IMR-90 (cell line): ENCODE measurements around the gene ARHGEF10L. TPM values are rescaled to one million over a fixed set of nuclear protein-coding genes. Genes with fewer than 3 reads are reported as not detected.

Experiments used
- ATAC-seq: fragments of 200-7000 bp; cut with Tn5 transposase; 2 replicates; pipeline ENCODE4 v1.9.1; 2020; ENCODE audit warnings: low read depth, mild to moderate bottlenecking, moderate library complexity
- BruUV-seq: library from RNA; stranded (reverse); fragments of 400-500 nt; replicated peaks from 2 replicates; lab custom pipeline; 2021; lab: Mats Ljungman, UMichigan
- CTCF ChIA-PET: fragments of 300-600 bp; formaldehyde crosslinking; extraction: SDS; loops from one replicate; lab custom pipeline; 2021; ENCODE audit warnings: antibody characterized with exemption; lab: Yijun Ruan, JAX
- POLR2A ChIA-PET: fragments of 300-600 bp; sonication (Branson Sonifier 250); formaldehyde crosslinking; loops from one replicate; lab custom pipeline; 2022; ENCODE audit warnings: antibody characterized with exemption; ENCODE audit not compliant: unreplicated experiment; lab: Charles Lee
- DNase-seq: peaks from one replicate; pipeline ENCODE4 v3.0.0; 2013
- H2AFZ ChIP-seq: replicated peaks from 2 replicates; pipeline ENCODE3; 2013; ENCODE audit warnings: low read length, mild to moderate bottlenecking; ENCODE audit not compliant: poor library complexity
- H2AK5ac ChIP-seq: 2 replicates; pipeline ENCODE4 v1.6.1; 2013; ENCODE audit warnings: low read depth, low read length, inconsistent platforms
- H2AK9ac ChIP-seq: replicated peaks from 2 replicates; pipeline ENCODE3; 2013; ENCODE audit warnings: mild to moderate bottlenecking, low read depth, low read length, moderate library complexity; ENCODE audit not compliant: poor library complexity
- H2BK120ac ChIP-seq: 2 replicates; pipeline ENCODE4 v1.6.1; 2013; ENCODE audit warnings: low read depth, low read length, inconsistent platforms
- H2BK15ac ChIP-seq: 3 replicates; pipeline ENCODE4 v1.6.1; 2013; ENCODE audit warnings: low read depth, low read length, inconsistent platforms
- H2BK20ac ChIP-seq: 2 replicates; pipeline ENCODE4 v1.6.1; 2013; ENCODE audit warnings: low read depth, mild to moderate bottlenecking, inconsistent platforms, low read length, moderate library complexity
- H2BK5ac ChIP-seq: 2 replicates; pipeline ENCODE4 v1.6.1; 2013; ENCODE audit warnings: mild to moderate bottlenecking, low read depth, low read length, inconsistent platforms; ENCODE audit not compliant: poor library complexity, severe bottlenecking
- H3K14ac ChIP-seq: replicated peaks from 2 replicates; pipeline ENCODE4 v1.6.1; 2013; ENCODE audit warnings: low read depth, low read length, inconsistent platforms
- H3K18ac ChIP-seq: 2 replicates; pipeline ENCODE4 v1.6.1; 2013; ENCODE audit warnings: low read depth, low read length, control low read depth
- H3K23ac ChIP-seq: 2 replicates; pipeline ENCODE4 v1.6.1; 2013; ENCODE audit warnings: low read depth, low read length, inconsistent platforms
- H3K27ac ChIP-seq: 2 replicates; pipeline ENCODE4 v1.5.1; 2013; ENCODE audit warnings: mild to moderate bottlenecking, control low read depth, low read length; ENCODE audit not compliant: insufficient read depth
- H3K27me3 ChIP-seq: 2 replicates; pipeline ENCODE4 v1.6.1; 2013; ENCODE audit warnings: low read length; ENCODE audit not compliant: control insufficient read depth, insufficient read depth
- H3K36me3 ChIP-seq: 2 replicates; pipeline ENCODE4 v1.6.1; 2013; ENCODE audit warnings: low read length, mixed read lengths; ENCODE audit not compliant: control insufficient read depth, insufficient read depth
- H3K4ac ChIP-seq: 2 replicates; pipeline ENCODE4 v1.6.1; 2013; ENCODE audit warnings: low read depth, low read length, inconsistent platforms
- H3K4me1 ChIP-seq: 2 replicates; pipeline ENCODE4 v1.6.1; 2013; ENCODE audit warnings: low read length, mixed read lengths; ENCODE audit not compliant: control insufficient read depth, insufficient read depth
- H3K4me2 ChIP-seq: 2 replicates; pipeline ENCODE4 v1.6.1; 2013; ENCODE audit warnings: low read depth, mild to moderate bottlenecking, control low read depth, low read length, moderate library complexity
- H3K4me3 ChIP-seq: 2 replicates; pipeline ENCODE4 v1.5.1; 2013; ENCODE audit warnings: low read depth, mild to moderate bottlenecking, control low read depth, low read length, moderate library complexity; ENCODE audit not compliant: insufficient read depth
- H3K56ac ChIP-seq: 2 replicates; pipeline ENCODE4 v1.6.1; 2013; ENCODE audit warnings: low read length, inconsistent platforms; ENCODE audit not compliant: insufficient read depth; ENCODE audit errors: extremely low read depth
- H3K79me1 ChIP-seq, 2 experiments: 2 replicates each; pipeline ENCODE4 v1.6.1; 2013; ENCODE audit warnings: low read length in 2 of 2, inconsistent platforms in 1 of 2, low read depth in 1 of 2
- H3K9ac ChIP-seq: 2 replicates; pipeline ENCODE4 v1.6.1; 2013; ENCODE audit warnings: low read depth, low read length, control low read depth
- H3K9me1 ChIP-seq: 2 replicates; pipeline ENCODE4 v1.6.1; 2013; ENCODE audit warnings: low read length, inconsistent platforms; ENCODE audit not compliant: insufficient read depth
- H3K9me3 ChIP-seq: 2 replicates; pipeline ENCODE4 v1.6.1; 2013; ENCODE audit warnings: low read length; ENCODE audit not compliant: control insufficient read depth, insufficient read depth
- H4K20me1 ChIP-seq: 2 replicates; pipeline ENCODE4 v1.6.1; 2013; ENCODE audit warnings: low read length, inconsistent platforms; ENCODE audit not compliant: insufficient read depth
- H4K5ac ChIP-seq: 2 replicates; pipeline ENCODE4 v1.6.1; 2013; ENCODE audit warnings: mild to moderate bottlenecking, low read depth, low read length, control low read depth
- H4K8ac ChIP-seq, 2 experiments: 2 replicates each; pipeline ENCODE4 v1.6.1; 2013; ENCODE audit warnings: low read depth in 2 of 2, low read length in 2 of 2, control low read depth in 1 of 2, inconsistent platforms in 1 of 2
- H4K91ac ChIP-seq: 2 replicates; pipeline ENCODE4 v1.6.1; 2013; ENCODE audit warnings: low read depth, low read length, inconsistent platforms; ENCODE audit not compliant: insufficient read depth
- BHLHE40 ChIP-seq: fragments of 150-350 bp; IDR thresholded peaks from 2 replicates; pipeline ENCODE4 v1.6.1; 2016; ENCODE audit warnings: mild to moderate bottlenecking, low read depth, low read length
- CEBPB ChIP-seq: IDR thresholded peaks from 2 replicates; pipeline ENCODE4 v1.6.1; 2012; ENCODE audit warnings: low read depth, low read length, improper control_type of control experiment
- CHD1 ChIP-seq: IDR thresholded peaks from 2 replicates; pipeline ENCODE4 v1.6.1; 2012; ENCODE audit warnings: low read depth, low read length, improper control_type of control experiment
- FOS ChIP-seq: fragments of 150-350 bp; IDR thresholded peaks from 2 replicates; pipeline ENCODE4 v1.6.1; 2016; ENCODE audit warnings: low read depth, low read length
- MAFK ChIP-seq: IDR thresholded peaks from 2 replicates; pipeline ENCODE4 v1.6.1; 2012; ENCODE audit warnings: low read depth, low read length, improper control_type of control experiment
- MAZ ChIP-seq: IDR thresholded peaks from 2 replicates; pipeline ENCODE4 v1.6.1; 2012; ENCODE audit warnings: low read depth, mild to moderate bottlenecking, low read length, improper control_type of control experiment, moderate library complexity, borderline replicate concordance
- MXI1 ChIP-seq: IDR thresholded peaks from 2 replicates; pipeline ENCODE4 v1.6.1; 2012; ENCODE audit warnings: low read depth, mild to moderate bottlenecking, low read length, moderate library complexity, borderline replicate concordance
- NFE2L2 ChIP-seq: fragments of 150-350 bp; IDR thresholded peaks from 2 replicates; pipeline ENCODE4 v1.6.1; 2016; ENCODE audit warnings: low read depth, mild to moderate bottlenecking, low read length
- RAD21 ChIP-seq: IDR thresholded peaks from 2 replicates; pipeline ENCODE4 v1.6.1; 2012; ENCODE audit warnings: low read length, improper control_type of control experiment
- RCOR1 ChIP-seq: IDR thresholded peaks from 2 replicates; pipeline ENCODE4 v1.6.1; 2012; ENCODE audit warnings: mild to moderate bottlenecking, low read length, improper control_type of control experiment; ENCODE audit not compliant: insufficient replicate concordance
- RFX5 ChIP-seq: IDR thresholded peaks from 2 replicates; pipeline ENCODE4 v1.8.0; 2012; ENCODE audit warnings: low read depth, mild to moderate bottlenecking, low read length, moderate library complexity
- SMC3 ChIP-seq: fragments of 150-350 bp; IDR thresholded peaks from 2 replicates; pipeline ENCODE4 v1.6.1; 2016; ENCODE audit warnings: low read depth, mild to moderate bottlenecking, antibody characterized with exemption, low read length, moderate library complexity
- WGBS, 2 experiments: methylation state at CpG; one replicate each; pipeline versions ENCODE4 v1.1.5 to v1.1.7; 2013; ENCODE audit warnings: missing lambda C conversion rate in 2 of 2; ENCODE audit not compliant: insufficient read length in 1 of 2; ENCODE audit errors: extremely low coverage in 2 of 2; 5-methylcytosine and 5-hydroxymethylcytosine counted together
- dilution Hi-C: fragments of 300-500 bp; cut with HindIII; formaldehyde crosslinking; loops from one replicate; pipeline ENCODE4 v1.14.3; 2018; ENCODE audit warnings: low sequenced_read_pairs; ENCODE audit not compliant: unreplicated experiment
- in situ Hi-C: fragments of 300-500 bp; cut with MboI; formaldehyde crosslinking; loops from 3 replicates; pipeline ENCODE4 v1.14.3; 2019; ENCODE audit warnings: low sequenced_read_pairs, inconsistent platforms, mixed read lengths
- intact Hi-C: fragments of 100-400 bp; cut with micrococcal nuclease; formaldehyde crosslinking; loops from 2 replicates; pipeline ENCODE4 v1.10.0; 2022
- polyA plus RNA-seq, 3 experiments: library from polyadenylated mRNA; depleted of rRNA; stranded (reverse); fragments of >200 nt; gene quantifications; 2 replicates each; pipeline ENCODE4 v1.2.3, GENCODE V29; 2012; ENCODE audit warnings: low replicate concordance in 1 of 3
- total RNA-seq: library from RNA; depleted of rRNA; stranded (reverse); fragments of >200 nt; gene quantifications from 2 replicates; pipeline ENCODE4 v1.2.3, GENCODE V29; 2012
- TF ChIP-seq, protein P1 (sequence below): conservative IDR thresholded peaks from 2 replicates; pipeline ENCODE4 v1.5.1; 2012; ENCODE audit warnings: mild to moderate bottlenecking, low read depth, low read length, improper control_type of control experiment
- TF ChIP-seq, protein P2 (sequence below): fragments of 150-350 bp; IDR thresholded peaks from 2 replicates; pipeline ENCODE4 v1.6.1; 2017; ENCODE audit warnings: mild to moderate bottlenecking, antibody characterized with exemption, low read length, low read depth
- TF ChIP-seq, protein P3 (sequence below): fragments of 150-350 bp; IDR thresholded peaks from 2 replicates; pipeline ENCODE4 v1.6.1; 2016; ENCODE audit warnings: low read depth, mild to moderate bottlenecking, low read length, moderate library complexity, borderline replicate concordance

Gene ARHGEF10L
- total and polyA plus RNA-seq, 2 of the 4 experiments (the other 2 are of a cell fraction): 4.8 to 12.4 TPM

DNA sequence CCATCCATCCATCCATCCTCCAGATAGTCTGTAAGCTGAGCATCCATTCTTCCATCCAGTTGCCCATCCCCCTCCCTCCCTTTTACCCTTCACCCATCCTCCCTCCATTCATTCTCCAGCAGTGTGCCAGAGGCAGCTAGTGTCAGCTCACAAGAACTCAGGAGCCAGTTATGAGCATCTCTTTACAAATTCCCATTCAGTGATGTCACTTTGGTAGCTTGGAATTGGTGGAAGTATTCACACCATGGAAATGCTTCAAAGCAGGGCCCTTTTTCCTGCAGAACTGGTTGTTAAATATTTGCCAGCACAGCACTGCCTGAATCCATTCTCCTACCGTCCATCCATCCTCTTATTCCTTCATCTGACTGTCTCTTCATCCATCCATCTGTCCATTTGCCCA is 72.5 kb downstream of the ARHGEF10L start:
- Histone ChIP-seq H3K79me1 (no peaks in the 10 kb centered on the region), H3K9ac (no peak overlapping the region), H2AFZ (no peak overlapping the region), H3K56ac (no peak overlapping the region), H2BK5ac (no peak overlapping the region), H4K5ac (no peak overlapping the region), H2AK9ac (no peak overlapping the region), H3K14ac (no peak overlapping the region), H3K23ac (no peak overlapping the region), H3K4me1 (peaks cover 6% of the 10 kb centered on the region), H2BK120ac (no peak overlapping the region), H2AK5ac (no peak overlapping the region), H3K4me2 (no peak overlapping the region), H3K9me3 (no peaks in the 10 kb centered on the region), H3K36me3 (peaks cover 10% of the 10 kb centered on the region; the same call in 1 of the 2 replicates), H4K8ac (no peak overlapping the region), H3K9me1 (no peaks in the 10 kb centered on the region), H3K18ac (no peak overlapping the region), H3K27me3 (no peaks in the 10 kb centered on the region), H4K91ac (no peak overlapping the region), H2BK15ac (no peak overlapping the region), H4K20me1 (no peaks in the 10 kb centered on the region), H3K27ac (no peak overlapping the region), H3K4ac (no peak overlapping the region), H3K4me3 (no peak overlapping the region), H2BK20ac (no peak overlapping the region)
- 80% methylated on average over 1 of the region's 1 CpG; no CpG with 5 or more reads in 1 of the 2 experiments for WGBS, 2 experiments
- dilution Hi-C loops: no loop called here
- TF ChIP-seq MXI1 (no peak), CHD1 (no peak), MAZ (no peak), CEBPB (no peak), RFX5 (no peak), MAFK (no peak), NFE2L2 (no peak), FOS (no peak), BHLHE40 (no peak; the same call in 1 of the 2 replicates), SMC3 (no peak), RAD21 (no peak), RCOR1 (no peak)
- TF ChIP-seq, protein P1, sequence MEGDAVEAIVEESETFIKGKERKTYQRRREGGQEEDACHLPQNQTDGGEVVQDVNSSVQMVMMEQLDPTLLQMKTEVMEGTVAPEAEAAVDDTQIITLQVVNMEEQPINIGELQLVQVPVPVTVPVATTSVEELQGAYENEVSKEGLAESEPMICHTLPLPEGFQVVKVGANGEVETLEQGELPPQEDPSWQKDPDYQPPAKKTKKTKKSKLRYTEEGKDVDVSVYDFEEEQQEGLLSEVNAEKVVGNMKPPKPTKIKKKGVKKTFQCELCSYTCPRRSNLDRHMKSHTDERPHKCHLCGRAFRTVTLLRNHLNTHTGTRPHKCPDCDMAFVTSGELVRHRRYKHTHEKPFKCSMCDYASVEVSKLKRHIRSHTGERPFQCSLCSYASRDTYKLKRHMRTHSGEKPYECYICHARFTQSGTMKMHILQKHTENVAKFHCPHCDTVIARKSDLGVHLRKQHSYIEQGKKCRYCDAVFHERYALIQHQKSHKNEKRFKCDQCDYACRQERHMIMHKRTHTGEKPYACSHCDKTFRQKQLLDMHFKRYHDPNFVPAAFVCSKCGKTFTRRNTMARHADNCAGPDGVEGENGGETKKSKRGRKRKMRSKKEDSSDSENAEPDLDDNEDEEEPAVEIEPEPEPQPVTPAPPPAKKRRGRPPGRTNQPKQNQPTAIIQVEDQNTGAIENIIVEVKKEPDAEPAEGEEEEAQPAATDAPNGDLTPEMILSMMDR: no peak
- TF ChIP-seq, protein P2, sequence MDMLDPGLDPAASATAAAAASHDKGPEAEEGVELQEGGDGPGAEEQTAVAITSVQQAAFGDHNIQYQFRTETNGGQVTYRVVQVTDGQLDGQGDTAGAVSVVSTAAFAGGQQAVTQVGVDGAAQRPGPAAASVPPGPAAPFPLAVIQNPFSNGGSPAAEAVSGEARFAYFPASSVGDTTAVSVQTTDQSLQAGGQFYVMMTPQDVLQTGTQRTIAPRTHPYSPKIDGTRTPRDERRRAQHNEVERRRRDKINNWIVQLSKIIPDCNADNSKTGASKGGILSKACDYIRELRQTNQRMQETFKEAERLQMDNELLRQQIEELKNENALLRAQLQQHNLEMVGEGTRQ: no peak
- TF ChIP-seq, protein P3, sequence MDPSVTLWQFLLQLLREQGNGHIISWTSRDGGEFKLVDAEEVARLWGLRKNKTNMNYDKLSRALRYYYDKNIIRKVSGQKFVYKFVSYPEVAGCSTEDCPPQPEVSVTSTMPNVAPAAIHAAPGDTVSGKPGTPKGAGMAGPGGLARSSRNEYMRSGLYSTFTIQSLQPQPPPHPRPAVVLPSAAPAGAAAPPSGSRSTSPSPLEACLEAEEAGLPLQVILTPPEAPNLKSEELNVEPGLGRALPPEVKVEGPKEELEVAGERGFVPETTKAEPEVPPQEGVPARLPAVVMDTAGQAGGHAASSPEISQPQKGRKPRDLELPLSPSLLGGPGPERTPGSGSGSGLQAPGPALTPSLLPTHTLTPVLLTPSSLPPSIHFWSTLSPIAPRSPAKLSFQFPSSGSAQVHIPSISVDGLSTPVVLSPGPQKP: no peak
- ATAC-seq: peak; percentile 89
- DNase-seq: peak; percentile 77
- ChIA-PET CTCF (interaction anchor here (0.6 to 1.5 kb wide), 3 partner anchors 109 to 133 kb away, joined by 3 to 7 read pairs (median 5); no protein-coding TSS in a partner anchor), POLR2A (no interaction called here)
- intact Hi-C loops: no loop called here
- no TSS peak for BruUV-seq
- in situ Hi-C loops: no loop called here
